GM12874 (cell line): ENCODE data around the gene ZMPSTE24.

ENCODE experiments used
- CTCF ChIP-seq: IDR thresholded peaks from 2 replicates; pipeline ENCODE4 v1.5.1; 2011; ENCODE audit warnings: low read depth, mild to moderate bottlenecking, control low read depth, low read length, moderate library complexity; ENCODE audit not compliant: insufficient read depth

Gene ZMPSTE24

GRCh38 chr1:40315795-40316594, 58.0 kb downstream of the ZMPSTE24 start:
- TF ChIP-seq CTCF, result no peak

GRCh38 chr1:40316595-40317393, 58.8 kb downstream of the ZMPSTE24 start, which contains the start of gene COL9A2:
COL9A2 (minus strand) TSS chr1:40317286; CDS start chr1:40317197, 89 bp downstream.
- TF ChIP-seq CTCF, result no peak

GRCh38 chr1:40317394-40318074, 59.5 kb downstream of the ZMPSTE24 start:
- no peak for TF ChIP-seq CTCF

- TF ChIP-seq CTCF, result no peak
These were observed 60.4 kb downstream of the ZMPSTE24 start for GRCh38 chr1:40318476-40318875.

GRCh38 chr1:40318970-40319621, 61.1 kb downstream of the ZMPSTE24 start:
- TF ChIP-seq CTCF, result no peak

GRCh38 chr1:40332695-40333094, 74.7 kb downstream of the ZMPSTE24 start:
- no peak for TF ChIP-seq CTCF
